Activated T-cell treated with anti-CD3 and anti-CD28 coated beads, Interleukin-2, amount 50 U/mL, for 72 hours (primary cell): ENCODE measurements around the gene ZNF44. TPM values are rescaled to one million over a fixed set of nuclear protein-coding genes. Genes with fewer than 3 reads are reported as not detected.

Experiments used
- ATAC-seq, 2 donors: fragments of 150-1000 bp; cut with Tn5 transposase; replicated peaks in 1 of 2; 2 replicates each; pipeline ENCODE4 v1.10.0; 2021; ENCODE audit warnings: moderate library complexity in 2 of 2, mild to moderate bottlenecking in 1 of 2
- DNase-seq, 2 donors: peaks; one replicate each; pipeline ENCODE4 v3.0.0; 2021 to 2022; ENCODE audit warnings: mixed read lengths in 1 of 2
- H3K27ac Mint-ChIP-seq: one replicate; pipeline ENCODE4 v1.8.0; 2022; ENCODE audit warnings: mild to moderate bottlenecking, moderate library complexity, mixed read lengths
- H3K27me3 Mint-ChIP-seq: one replicate; pipeline ENCODE4 v1.8.0; 2022; ENCODE audit warnings: low read depth, mixed read lengths
- H3K36me3 Mint-ChIP-seq, 2 donors: one replicate each; pipeline ENCODE4 v1.8.0; 2022; ENCODE audit warnings: mixed read lengths in 2 of 2, mild to moderate bottlenecking in 1 of 2; ENCODE audit not compliant: insufficient read depth in 2 of 2
- H3K4me1 Mint-ChIP-seq: one replicate; pipeline ENCODE4 v1.8.0; 2022; ENCODE audit warnings: low read depth, mixed read lengths
- H3K4me3 Mint-ChIP-seq, 2 donors: one replicate each; pipeline ENCODE4 v1.8.0; 2022; ENCODE audit warnings: mild to moderate bottlenecking in 2 of 2, mixed read lengths in 2 of 2, moderate library complexity in 2 of 2
- H3K9me3 Mint-ChIP-seq, 2 donors: one replicate each; pipeline ENCODE4 v1.8.0; 2022; ENCODE audit warnings: mixed read lengths in 2 of 2
- total RNA-seq, 2 donors: library from RNA; stranded (reverse); gene quantifications; one replicate each; pipeline ENCODE4 v1.2.3, GENCODE V29; 2022

ZNF44 gene
- total RNA-seq, 2 donors from 2014 or later, result 10.8 to 11.8 TPM

GRCh38 chr19:12287958-12288500 is 6.7 kb downstream of the ZNF44 start:
- H3K4me3 Mint-ChIP-seq, result no peak overlapping the region
- peak overlapping the region; percentile 38 for H3K27ac Mint-ChIP-seq
- no peak for DNase-seq
- no peak for ATAC-seq
- H3K4me1 Mint-ChIP-seq, result peaks cover 52% of the 10 kb centered on the region
- no peaks in the 10 kb centered on the region for H3K27me3 Mint-ChIP-seq
- H3K9me3 Mint-ChIP-seq, result no peaks in the 10 kb centered on the region
- H3K36me3 Mint-ChIP-seq, result peaks cover 2 to 22% of the 10 kb centered on the region in 2 donors

GRCh38 chr19:12284631-12285030 is 10.1 kb downstream of the ZNF44 start:
- Mint-ChIP-seq H3K27me3 (no peaks in the 10 kb centered on the region), H3K9me3 (peaks cover 0 to 2% of the 10 kb centered on the region in 2 donors), H3K27ac (no peak overlapping the region), H3K4me1 (peaks cover 29% of the 10 kb centered on the region), H3K36me3 (peaks cover 10 to 28% of the 10 kb centered on the region in 2 donors), H3K4me3 (no peak overlapping the region)
- DNase-seq, result no peak
- ATAC-seq, result no peak

- Mint-ChIP-seq H3K36me3 (peaks cover 8 to 29% of the 10 kb centered on the region in 2 donors), H3K27me3 (no peaks in the 10 kb centered on the region), H3K9me3 (peaks cover 0 to 2% of the 10 kb centered on the region in 2 donors), H3K4me3 (no peak overlapping the region), H3K27ac (no peak overlapping the region), H3K4me1 (peaks cover 29% of the 10 kb centered on the region)
- DNase-seq (no peak), ATAC-seq (no peak)
These were observed 10.5 kb downstream of the ZNF44 start for GRCh38 chr19:12284226-12284625.

GRCh38 chr19:12278713-12279112 is 16.0 kb downstream of the ZNF44 start:
- H3K27ac Mint-ChIP-seq, result no peak overlapping the region
- peaks cover 38 to 53% of the 10 kb centered on the region in 2 donors for H3K36me3 Mint-ChIP-seq
- ATAC-seq, result no peak
- no peaks in the 10 kb centered on the region for H3K27me3 Mint-ChIP-seq
- H3K4me1 Mint-ChIP-seq, result peaks cover 17% of the 10 kb centered on the region
- no peak for DNase-seq
- no peak overlapping the region for H3K4me3 Mint-ChIP-seq
- peaks cover 20 to 26% of the 10 kb centered on the region in 2 donors for H3K9me3 Mint-ChIP-seq

GRCh38 chr19:12272980-12273901 is 21.4 kb downstream of the ZNF44 start:
- Mint-ChIP-seq H3K27ac (peak overlapping the region; percentile 60), H3K4me3 (no peak overlapping the region), H3K27me3 (no peaks in the 10 kb centered on the region), H3K36me3 (peaks cover 62 to 70% of the 10 kb centered on the region in 2 donors), H3K4me1 (peaks cover 1% of the 10 kb centered on the region), H3K9me3 (peaks cover 39 to 46% of the 10 kb centered on the region in 2 donors)
- no peak for ATAC-seq
- no peak for DNase-seq

GRCh38 chr19:12272386-12272785 is 22.3 kb downstream of the ZNF44 start:
- H3K27ac Mint-ChIP-seq, result no peak overlapping the region
- DNase-seq (no peak), ATAC-seq (no peak)
- H3K4me3 Mint-ChIP-seq, result no peak overlapping the region
- H3K9me3 Mint-ChIP-seq, result peaks cover 38 to 45% of the 10 kb centered on the region in 2 donors
- H3K27me3 Mint-ChIP-seq, result no peaks in the 10 kb centered on the region
- peaks cover 59 to 68% of the 10 kb centered on the region in 2 donors for H3K36me3 Mint-ChIP-seq
- H3K4me1 Mint-ChIP-seq, result no peaks in the 10 kb centered on the region

GRCh38 chr19:12270854-12271253 is 23.8 kb downstream of the ZNF44 start:
- DNase-seq, result no peak
- ATAC-seq, result no peak
- no peaks in the 10 kb centered on the region for H3K4me1 Mint-ChIP-seq
- peaks cover 28 to 39% of the 10 kb centered on the region in 2 donors for H3K9me3 Mint-ChIP-seq
- no peak overlapping the region for H3K4me3 Mint-ChIP-seq
- peaks cover 49 to 54% of the 10 kb centered on the region in 2 donors for H3K36me3 Mint-ChIP-seq
- H3K27ac Mint-ChIP-seq, result no peak overlapping the region
- no peaks in the 10 kb centered on the region for H3K27me3 Mint-ChIP-seq

GRCh38 chr19:12265921-12266704 is 28.6 kb downstream of the ZNF44 start:
- no peak for ATAC-seq
- Mint-ChIP-seq H3K4me3 (no peak overlapping the region), H3K27me3 (no peaks in the 10 kb centered on the region), H3K9me3 (peaks cover 16 to 34% of the 10 kb centered on the region in 2 donors), H3K36me3 (peaks cover 24 to 29% of the 10 kb centered on the region in 2 donors), H3K27ac (no peak overlapping the region), H3K4me1 (no peaks in the 10 kb centered on the region)
- DNase-seq, result no peak

GRCh38 chr19:12261554-12261953 is 33.1 kb downstream of the ZNF44 start:
- peaks cover 8 to 28% of the 10 kb centered on the region in 2 donors for H3K9me3 Mint-ChIP-seq
- DNase-seq, result no peak
- H3K36me3 Mint-ChIP-seq, result peaks cover 13 to 15% of the 10 kb centered on the region in 2 donors
- no peaks in the 10 kb centered on the region for H3K27me3 Mint-ChIP-seq
- H3K27ac Mint-ChIP-seq, result no peak overlapping the region
- H3K4me3 Mint-ChIP-seq, result no peak overlapping the region
- no peaks in the 10 kb centered on the region for H3K4me1 Mint-ChIP-seq
- ATAC-seq, result no peak

GRCh38 chr19:12260861-12261260 is 33.8 kb downstream of the ZNF44 start:
- Mint-ChIP-seq H3K27ac (no peak overlapping the region), H3K27me3 (no peaks in the 10 kb centered on the region), H3K4me3 (no peak overlapping the region), H3K36me3 (peaks cover 14 to 15% of the 10 kb centered on the region in 2 donors), H3K9me3 (peaks cover 8 to 29% of the 10 kb centered on the region in 2 donors), H3K4me1 (no peaks in the 10 kb centered on the region)
- ATAC-seq (no peak), DNase-seq (no peak)

- ATAC-seq, result no peak
These were observed 34.4 kb downstream of the ZNF44 start for GRCh38 chr19:12260236-12260635.

GRCh38 chr19:12255372-12255771 is 39.3 kb downstream of the ZNF44 start:
- H3K4me1 Mint-ChIP-seq, result peaks cover 8% of the 10 kb centered on the region
- no peak for DNase-seq
- peaks cover 8 to 18% of the 10 kb centered on the region in 2 donors for H3K9me3 Mint-ChIP-seq
- H3K4me3 Mint-ChIP-seq, result peak overlapping the region in 1 of 2 donors; percentile 14
- H3K36me3 Mint-ChIP-seq, result peaks cover 16 to 19% of the 10 kb centered on the region in 2 donors
- peak overlapping the region; percentile 72 for H3K27ac Mint-ChIP-seq
- H3K27me3 Mint-ChIP-seq, result no peaks in the 10 kb centered on the region
- peak; percentile 60 to 72 for ATAC-seq

More at GRCh38 chr19:12260236-12260635, 34.4 kb downstream of the ZNF44 start:
- H3K4me1 Mint-ChIP-seq, result peaks cover 4% of the 10 kb centered on the region
- H3K27me3 Mint-ChIP-seq, result no peaks in the 10 kb centered on the region
- no peak overlapping the region for H3K4me3 Mint-ChIP-seq
- H3K36me3 Mint-ChIP-seq, result peaks cover 11 to 15% of the 10 kb centered on the region in 2 donors
- peaks cover 8 to 26% of the 10 kb centered on the region in 2 donors for H3K9me3 Mint-ChIP-seq
- DNase-seq, result no peak
- H3K27ac Mint-ChIP-seq, result no peak overlapping the region
